Measurements from ENCODE around the gene MMEL1. TPM values are rescaled to one million over a fixed set of nuclear protein-coding genes. Genes with fewer than 3 reads are reported as not detected.
A peak's percentile ranks its signal among the peaks of the same experiment; 100 is the strongest.

Gene MMEL1
- total RNA-seq, 6 donors from 2014 or later: 2.9 to 5.5 (median 5.1) TPM; not detected in 2

DNA sequence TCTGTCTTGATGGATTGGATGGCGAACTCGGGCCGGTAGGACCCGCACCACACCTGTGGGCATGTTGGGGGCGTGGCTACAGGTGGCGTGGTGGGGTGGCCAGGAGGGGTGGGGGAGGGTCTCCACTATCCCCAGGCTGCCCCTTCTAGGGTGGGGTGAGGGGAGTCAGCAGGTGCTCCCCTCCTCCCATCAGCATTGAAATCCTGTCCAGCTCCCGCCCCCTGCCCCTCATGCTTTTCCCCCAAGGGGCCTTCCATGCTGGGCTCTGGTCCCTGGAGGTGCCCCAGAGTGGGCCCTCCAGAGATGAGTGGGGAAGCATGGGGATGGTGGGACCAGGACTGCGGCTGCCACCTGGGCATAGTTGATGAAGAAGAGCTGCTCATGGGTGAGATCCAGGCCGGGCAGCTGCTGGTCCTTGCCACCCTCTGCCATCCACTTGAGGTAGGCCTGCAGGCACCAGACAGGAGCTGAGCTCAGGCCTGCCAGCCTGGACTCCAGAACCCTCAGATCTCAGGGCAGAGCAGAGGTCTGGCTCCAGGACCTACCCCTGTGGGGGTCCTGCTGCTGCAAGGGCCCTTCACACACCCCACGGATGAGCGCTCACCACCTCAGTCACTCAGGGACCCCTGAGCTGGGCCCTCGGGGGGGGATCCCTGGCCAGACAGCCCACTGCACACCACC is 41.1 kb downstream of the MMEL1 start:
- ATAC-seq (ENCODE audit: low FRiP score in 2 of 2): no peak
- Histone ChIP-seq H3K4me1 (peaks cover 22 to 46% (median 30%) of the 10 kb centered on the region in 4 donors), H3K36me3 (peaks cover 0 to 18% (median 11%) of the 10 kb centered on the region in 4 donors), H3K4me3 (no peak overlapping the region), H3K27me3 (no peaks in the 10 kb centered on the region), H3K27ac (no peak overlapping the region), H3K9me3 (no peaks in the 10 kb centered on the region)
- 90 to 100% methylated on average over 2 to 9 of the region's 12 CpGs for WGBS, 2 donors
- TF ChIP-seq POLR2A (IDR thresholded peaks at IDR 0.05) (no peak), CTCF (IDR thresholded peaks at IDR 0.05) (no peak), EP300 (IDR thresholded peaks at IDR 0.05) (no peak), POLR2AphosphoS5 (IDR thresholded peaks at IDR 0.05) (no peak)
- DNase-seq: peak in 1 of 2 donors; percentile 42

DNA sequence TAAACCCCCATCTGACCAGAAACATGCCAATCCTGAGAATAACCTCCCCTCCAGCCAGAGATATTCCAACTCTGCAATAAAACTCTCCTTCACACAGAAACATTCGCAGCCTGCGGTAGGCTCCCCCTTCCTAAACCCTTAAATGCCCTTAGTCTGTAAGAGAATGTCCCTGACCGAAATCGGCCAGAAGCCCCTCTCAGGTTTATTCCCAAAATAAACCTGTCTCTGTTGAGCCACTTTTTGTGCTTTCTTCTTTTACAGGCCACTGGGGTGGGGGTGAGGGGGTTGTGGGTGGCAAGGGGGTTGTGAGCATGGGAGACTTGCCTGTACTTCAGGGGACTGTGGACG is 41.6 kb downstream of the MMEL1 start:
- Histone ChIP-seq H3K36me3 (peaks cover 0 to 18% (median 11%) of the 10 kb centered on the region in 4 donors), H3K9me3 (no peaks in the 10 kb centered on the region), H3K4me3 (no peak overlapping the region), H3K4me1 (peaks cover 22 to 46% (median 30%) of the 10 kb centered on the region in 4 donors), H3K27ac (no peak overlapping the region), H3K27me3 (no peaks in the 10 kb centered on the region)
- DNase-seq: no peak
- TF ChIP-seq CTCF (IDR thresholded peaks at IDR 0.05) (no peak), POLR2A (IDR thresholded peaks at IDR 0.05) (no peak), EP300 (IDR thresholded peaks at IDR 0.05) (no peak), POLR2AphosphoS5 (IDR thresholded peaks at IDR 0.05) (no peak)
- ATAC-seq (ENCODE audit: low FRiP score in 2 of 2): no peak
- WGBS, 2 donors: 84 to 85% methylated on average over 3 to 5 of the region's 5 CpGs

GRCh38 chr1:2590233-2591141 is 42.3 kb downstream of the MMEL1 start:
- H3K4me1 ChIP-seq: peaks cover 22 to 48% (median 30%) of the 10 kb centered on the region in 4 donors
- no peaks in the 10 kb centered on the region for H3K9me3 ChIP-seq
- H3K27ac ChIP-seq: no peak overlapping the region
- TF ChIP-seq POLR2AphosphoS5 (IDR thresholded peaks at IDR 0.05) (no peak), CTCF (IDR thresholded peaks at IDR 0.05) (no peak), POLR2A (IDR thresholded peaks at IDR 0.05) (no peak), EP300 (IDR thresholded peaks at IDR 0.05) (no peak)
- no peaks in the 10 kb centered on the region for H3K27me3 ChIP-seq
- peaks cover 0 to 18% (median 11%) of the 10 kb centered on the region in 4 donors for H3K36me3 ChIP-seq
- H3K4me3 ChIP-seq: no peak overlapping the region
- peak in 1 of 2 donors; percentile 84 for DNase-seq
- no peak for ATAC-seq (ENCODE audit: low FRiP score in 2 of 2)
- WGBS, 2 donors: 97 to 98% methylated on average over 10 to 16 of the region's 31 CpGs

DNA sequence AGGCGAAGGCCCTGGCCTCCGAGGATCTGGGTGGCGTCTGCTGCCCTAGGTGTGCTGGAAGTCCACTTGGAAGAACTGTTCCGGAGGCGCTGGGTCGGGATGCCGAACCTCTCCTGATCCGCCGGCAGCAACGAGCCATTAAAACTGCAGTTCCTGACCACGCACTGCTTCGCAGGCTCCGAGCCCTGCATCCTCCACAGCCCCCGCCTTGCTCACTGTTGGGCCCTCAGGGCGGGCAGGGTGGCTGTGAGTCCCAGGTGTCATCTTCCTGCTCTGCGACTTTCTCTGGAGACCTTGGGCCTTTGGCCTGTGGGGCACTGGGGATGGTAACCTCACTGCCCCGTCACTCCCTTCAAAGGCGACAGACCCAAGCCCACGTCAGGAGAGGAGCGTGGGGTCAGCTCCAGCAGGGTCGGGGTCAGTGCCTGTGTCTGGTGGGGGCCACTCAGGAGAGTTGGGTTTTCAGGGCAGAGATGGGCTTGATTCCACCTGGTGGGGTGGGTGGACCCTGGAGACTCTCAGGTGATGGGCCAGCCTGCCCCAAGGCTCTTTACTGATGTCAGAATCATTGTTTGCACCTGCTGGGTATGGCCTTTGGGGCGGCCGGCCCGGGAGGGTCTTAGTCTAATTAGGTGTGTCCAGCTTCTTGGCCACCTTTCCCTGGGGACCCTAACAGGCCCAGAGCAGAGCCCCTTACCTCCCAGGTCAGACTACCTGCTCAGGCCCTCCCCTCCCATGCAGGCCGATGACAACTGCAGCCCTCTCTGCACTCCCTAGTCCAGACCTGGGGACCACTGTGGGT is 43.2 kb downstream of the MMEL1 start:
- ATAC-seq (ENCODE audit: low FRiP score in 2 of 2) (no peak), DNase-seq (peak in 1 of 2 donors; percentile 62)
- no peak for TF ChIP-seq EP300 (IDR thresholded peaks at IDR 0.05)
- no peak for TF ChIP-seq POLR2AphosphoS5 (IDR thresholded peaks at IDR 0.05)
- no peak for TF ChIP-seq POLR2A (IDR thresholded peaks at IDR 0.05)
- TF ChIP-seq CTCF (IDR thresholded peaks at IDR 0.05): no peak
- no peak overlapping the region for H3K27ac ChIP-seq
- 95 to 97% methylated on average over 21 to 25 of the region's 25 CpGs for WGBS, 2 donors
- no peaks in the 10 kb centered on the region for H3K9me3 ChIP-seq
- H3K36me3 ChIP-seq: peaks cover 0 to 18% (median 11%) of the 10 kb centered on the region in 4 donors
- no peaks in the 10 kb centered on the region for H3K27me3 ChIP-seq
- H3K4me3 ChIP-seq: no peak overlapping the region
- H3K4me1 ChIP-seq: peaks cover 30 to 56% (median 36%) of the 10 kb centered on the region in 4 donors
